Choroid plexus epithelial cell (primary cell): ENCODE measurements around the gene NECTIN3.

ENCODE experiments used
- DNase-seq: peaks from one replicate; pipeline ENCODE4 v3.0.0-alpha.2; 2010; ENCODE audit warnings: low read depth
- H3K4me3 ChIP-seq: 2 replicates; pipeline ENCODE4 v1.5.1; 2011; ENCODE audit warnings: low read depth, mild to moderate bottlenecking, control low read depth, low read length, moderate library complexity
- CTCF ChIP-seq: conservative IDR thresholded peaks from 2 replicates; pipeline ENCODE4 v1.5.1; 2011; ENCODE audit warnings: low read depth, mild to moderate bottlenecking, control low read depth, inconsistent platforms, low read length, moderate library complexity

Gene NECTIN3

GRCh38 chr3:111152496-111152895 is 80.9 kb downstream of the NECTIN3 start:
- peak; percentile 55 for DNase-seq
- no peak for TF ChIP-seq CTCF
- no peak overlapping the region for H3K4me3 ChIP-seq

- peak; percentile 46 for DNase-seq
- H3K4me3 ChIP-seq = no peak overlapping the region
- TF ChIP-seq CTCF = no peak
Measured at GRCh38 chr3:111156517-111156916, 84.9 kb downstream of the NECTIN3 start.

GRCh38 chr3:111159391-111159790 is 87.8 kb downstream of the NECTIN3 start:
- no peak for TF ChIP-seq CTCF
- DNase-seq = peak; percentile 82
- no peak overlapping the region for H3K4me3 ChIP-seq

GRCh38 chr3:111164621-111165020 is 93.0 kb downstream of the NECTIN3 start:
- no peak for TF ChIP-seq CTCF
- no peak for DNase-seq
- no peak overlapping the region for H3K4me3 ChIP-seq

GRCh38 chr3:111165411-111165810 is 93.8 kb downstream of the NECTIN3 start:
- H3K4me3 ChIP-seq = no peak overlapping the region
- DNase-seq = no peak
- TF ChIP-seq CTCF = no peak

- peak; percentile 39 for DNase-seq
- H3K4me3 ChIP-seq = no peak overlapping the region
- no peak for TF ChIP-seq CTCF
Measured at GRCh38 chr3:111173328-111173900, 101.8 kb downstream of the NECTIN3 start.

- no peak overlapping the region for H3K4me3 ChIP-seq
- TF ChIP-seq CTCF = no peak
- DNase-seq = no peak
Measured at GRCh38 chr3:111173906-111174305, 102.3 kb downstream of the NECTIN3 start.
